Brain microvascular endothelial cell (primary cell): ENCODE measurements around the gene PPP2R2C.

Experiments
- DNase-seq: peaks from one replicate; pipeline ENCODE4 v3.0.0-alpha.2; 2020
- H3K27ac ChIP-seq: fragments of 250-450 bp; sonication (Bioruptor Pico); 2 replicates; pipeline ENCODE4 v1.5.1; 2020; ENCODE audit warnings: mild to moderate bottlenecking, moderate library complexity
- H3K27me3 ChIP-seq: fragments of 250-450 bp; sonication (Bioruptor Pico); replicated peaks from 2 replicates; pipeline ENCODE4 v1.5.1; 2020; ENCODE audit warnings: mild to moderate bottlenecking
- H3K36me3 ChIP-seq: fragments of 250-450 bp; sonication (Bioruptor Pico); replicated peaks from 2 replicates; pipeline ENCODE4 v1.5.1; 2020; ENCODE audit warnings: mild to moderate bottlenecking
- H3K4me3 ChIP-seq: 2 replicates; pipeline ENCODE4 v1.5.1; 2011; ENCODE audit warnings: low read depth, mild to moderate bottlenecking, control low read depth, low read length, moderate library complexity
- in situ Hi-C: cut with HindIII; loops from 2 replicates; pipeline ENCODE4 v1.10.0; 2017; ENCODE audit warnings: low sequenced_read_pairs, low pct_ligation_motif_present
- TF ChIP-seq, protein P1 (sequence below): IDR thresholded peaks from 2 replicates; pipeline ENCODE4 v1.5.1; 2011; ENCODE audit warnings: low read depth, mild to moderate bottlenecking, moderate library complexity, low read length, control low read depth, inconsistent platforms; ENCODE audit errors: missing control alignments

The PPP2R2C gene

DNA sequence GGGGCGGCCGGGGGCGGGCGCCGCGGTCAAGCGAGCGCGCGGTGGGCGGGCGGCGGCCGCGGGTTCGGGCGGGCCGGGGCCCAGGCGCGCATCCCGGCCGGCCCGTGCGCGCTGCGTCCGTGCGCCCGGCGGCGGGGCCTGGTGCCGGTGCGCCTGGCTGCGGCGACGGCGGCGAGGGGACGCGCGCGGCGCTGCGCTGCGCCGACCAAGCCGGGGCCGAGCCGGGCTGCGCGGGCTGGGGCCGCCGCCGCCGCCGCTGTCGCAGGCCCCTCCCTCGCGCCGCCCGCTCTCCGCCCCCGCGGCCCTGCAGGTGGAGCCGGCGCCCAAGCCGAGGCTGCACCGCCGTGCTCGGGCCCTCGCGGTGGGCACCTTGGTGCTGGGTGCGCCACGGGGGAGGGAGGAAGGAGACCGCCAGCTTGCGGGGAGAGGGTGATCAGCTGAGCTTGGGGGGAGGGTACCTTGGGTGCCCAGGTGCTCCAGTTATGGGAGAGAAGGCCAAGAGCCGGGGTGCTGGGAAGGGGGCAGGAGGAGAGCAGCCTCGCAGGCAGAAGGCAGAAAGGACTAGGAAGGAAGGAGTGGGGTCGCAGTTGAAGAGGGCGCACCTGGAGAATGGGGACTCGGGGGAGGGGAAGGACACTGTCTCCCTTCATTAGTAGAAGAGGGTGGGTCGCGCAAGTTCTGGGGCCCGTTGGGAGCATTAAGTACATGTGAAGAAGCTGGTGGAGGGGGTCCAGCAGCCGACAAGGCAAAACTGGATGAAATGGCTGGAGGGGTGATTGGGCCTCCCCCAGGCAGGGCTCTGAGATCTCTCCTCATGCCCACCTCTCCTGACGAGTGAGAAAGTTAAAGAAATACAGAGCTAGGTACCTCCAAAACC lies at the start of gene PPP2R2C:
Gene PPP2R2C (minus strand): TSS at position 228 of the 877 bp plus-strand sequence. CDS start 385 bp downstream, outside the sequence.
- TF ChIP-seq, protein P1, sequence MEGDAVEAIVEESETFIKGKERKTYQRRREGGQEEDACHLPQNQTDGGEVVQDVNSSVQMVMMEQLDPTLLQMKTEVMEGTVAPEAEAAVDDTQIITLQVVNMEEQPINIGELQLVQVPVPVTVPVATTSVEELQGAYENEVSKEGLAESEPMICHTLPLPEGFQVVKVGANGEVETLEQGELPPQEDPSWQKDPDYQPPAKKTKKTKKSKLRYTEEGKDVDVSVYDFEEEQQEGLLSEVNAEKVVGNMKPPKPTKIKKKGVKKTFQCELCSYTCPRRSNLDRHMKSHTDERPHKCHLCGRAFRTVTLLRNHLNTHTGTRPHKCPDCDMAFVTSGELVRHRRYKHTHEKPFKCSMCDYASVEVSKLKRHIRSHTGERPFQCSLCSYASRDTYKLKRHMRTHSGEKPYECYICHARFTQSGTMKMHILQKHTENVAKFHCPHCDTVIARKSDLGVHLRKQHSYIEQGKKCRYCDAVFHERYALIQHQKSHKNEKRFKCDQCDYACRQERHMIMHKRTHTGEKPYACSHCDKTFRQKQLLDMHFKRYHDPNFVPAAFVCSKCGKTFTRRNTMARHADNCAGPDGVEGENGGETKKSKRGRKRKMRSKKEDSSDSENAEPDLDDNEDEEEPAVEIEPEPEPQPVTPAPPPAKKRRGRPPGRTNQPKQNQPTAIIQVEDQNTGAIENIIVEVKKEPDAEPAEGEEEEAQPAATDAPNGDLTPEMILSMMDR: no peak
- no peak for DNase-seq
- Histone ChIP-seq H3K27ac (no peak within 1 kb of the TSS), H3K36me3 (no peaks in the 10 kb centered on the region), H3K27me3 (peaks cover 43% of the 10 kb centered on the region), H3K4me3 (no peak within 1 kb of the TSS)
- in situ Hi-C loops: no loop called here

DNA sequence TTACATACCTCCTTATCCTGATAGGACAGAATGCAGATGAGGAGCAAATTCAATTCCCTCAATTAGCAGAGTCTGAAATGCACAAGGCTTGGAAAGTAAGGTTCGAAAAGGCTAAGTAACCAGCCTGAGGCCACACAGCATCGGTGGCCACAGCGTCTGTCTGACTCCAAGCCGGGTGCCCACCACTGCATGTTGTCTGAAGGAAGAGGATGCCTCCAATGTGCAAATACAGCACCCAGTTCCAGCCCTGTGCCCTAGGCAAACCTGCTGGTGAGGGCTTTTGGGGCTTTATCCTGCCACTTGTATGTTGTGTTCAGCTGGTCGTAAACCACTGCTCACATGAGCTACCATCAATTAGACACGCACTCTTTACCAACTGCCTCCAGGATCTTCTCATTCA lies 48.6 kb upstream of the PPP2R2C start:
- TF ChIP-seq, protein P1: no peak
- Histone ChIP-seq H3K27me3 (no peaks in the 10 kb centered on the region), H3K36me3 (no peaks in the 10 kb centered on the region), H3K27ac (no peak overlapping the region), H3K4me3 (no peak overlapping the region)
- no peak for DNase-seq
- in situ Hi-C loops: no loop called here

- H3K36me3 ChIP-seq: no peaks in the 10 kb centered on the region
- TF ChIP-seq, protein P1: no peak
- no peak overlapping the region for H3K27ac ChIP-seq
- in situ Hi-C loops: no loop called here
- H3K27me3 ChIP-seq: no peaks in the 10 kb centered on the region
- no peak for DNase-seq
- H3K4me3 ChIP-seq: no peak overlapping the region
Observed at GRCh38 chr4:6520051-6520636, 47.7 kb upstream of the PPP2R2C start.

GRCh38 chr4:6517171-6517570 lies 44.8 kb upstream of the PPP2R2C start:
- Histone ChIP-seq H3K4me3 (no peak overlapping the region), H3K36me3 (no peaks in the 10 kb centered on the region), H3K27ac (no peak overlapping the region), H3K27me3 (no peaks in the 10 kb centered on the region)
- DNase-seq: no peak
- TF ChIP-seq, protein P1: no peak
- in situ Hi-C loops: no loop called here

- H3K27me3 ChIP-seq: no peaks in the 10 kb centered on the region
- H3K36me3 ChIP-seq: no peaks in the 10 kb centered on the region
- in situ Hi-C loops: no loop called here
- no peak overlapping the region for H3K4me3 ChIP-seq
- DNase-seq: no peak
- no peak overlapping the region for H3K27ac ChIP-seq
- TF ChIP-seq, protein P1: no peak
Observed at GRCh38 chr4:6516762-6517161, 44.3 kb upstream of the PPP2R2C start.
